Fibroblast of lung (primary cell): ENCODE measurements around the gene ATP10B. TPM values are rescaled to one million over a fixed set of nuclear protein-coding genes. Genes with fewer than 3 reads are reported as not detected.

Experiments used
- DNase-seq, 2 donors: peaks; one replicate each; pipeline versions ENCODE4 v3.0.0 to v3.0.0-alpha.2; 2010; ENCODE audit warnings: low read depth in 2 of 2
- H2AFZ ChIP-seq: 2 replicates; pipeline ENCODE4 v1.5.1; 2012; ENCODE audit warnings: low read length, control low read depth, inconsistent platforms
- H3K27ac ChIP-seq: 2 replicates; pipeline ENCODE4 v1.5.1; 2011; ENCODE audit warnings: low read length, control low read depth; ENCODE audit not compliant: insufficient read depth
- H3K27me3 ChIP-seq: 2 replicates; pipeline ENCODE4 v1.5.1; 2011; ENCODE audit warnings: mild to moderate bottlenecking, low read length; ENCODE audit not compliant: control insufficient read depth, insufficient read depth
- H3K36me3 ChIP-seq: 2 replicates; pipeline ENCODE4 v1.5.1; 2011; ENCODE audit warnings: low read length; ENCODE audit not compliant: control insufficient read depth, insufficient read depth
- H3K4me1 ChIP-seq: 2 replicates; pipeline ENCODE4 v1.5.1; 2011; ENCODE audit warnings: low read length; ENCODE audit not compliant: control insufficient read depth, insufficient read depth; ENCODE audit errors: extremely low read depth
- H3K4me2 ChIP-seq: 2 replicates; pipeline ENCODE4 v1.5.1; 2011; ENCODE audit warnings: low read length, control low read depth; ENCODE audit not compliant: insufficient read depth; ENCODE audit errors: extremely low read depth
- H3K4me3 ChIP-seq, 4 experiments: fragments of 200-600 bp in 1 of 4; sonication (generic) in 1 of 4; replicated peaks in 1 of 4; 2 replicates each; pipeline ENCODE4 v1.5.1; 2011 to 2016; ENCODE audit warnings: low read length in 4 of 4, low read depth in 3 of 4, mild to moderate bottlenecking in 3 of 4, control low read depth in 2 of 4, inconsistent platforms in 1 of 4, mixed read lengths in 1 of 4; ENCODE audit not compliant: insufficient read depth in 1 of 4; ENCODE audit errors: control extremely low read depth in 1 of 4
- H3K79me2 ChIP-seq: 2 replicates; pipeline ENCODE4 v1.5.1; 2012; ENCODE audit warnings: mild to moderate bottlenecking, low read length, inconsistent platforms; ENCODE audit not compliant: control insufficient read depth, insufficient read depth
- H3K9ac ChIP-seq: 2 replicates; pipeline ENCODE4 v1.5.1; 2011; ENCODE audit warnings: mild to moderate bottlenecking, low read length, control low read depth; ENCODE audit not compliant: insufficient read depth
- H3K9me3 ChIP-seq: 2 replicates; pipeline ENCODE4 v1.5.1; 2012; ENCODE audit warnings: low read depth, low read length; ENCODE audit not compliant: control insufficient read depth, insufficient read depth
- H4K20me1 ChIP-seq: 2 replicates; pipeline ENCODE4 v1.5.1; 2011; ENCODE audit warnings: low read length; ENCODE audit not compliant: control insufficient read depth, insufficient read depth; ENCODE audit errors: extremely low read depth
- EZH2 ChIP-seq: IDR thresholded peaks from 2 replicates; pipeline ENCODE4 v1.5.1; 2012; ENCODE audit warnings: low read length, control low read depth, mild to moderate bottlenecking; ENCODE audit errors: missing control alignments
- polyA plus RNA-seq, 2 donors: library from polyadenylated mRNA; depleted of rRNA in 1 of 2; stranded (reverse) in 1 of 2; unstranded in 1 of 2; fragments of >200 nt; gene quantifications; 2 replicates each; pipeline ENCODE4 v1.2.1, GENCODE V29; 2011 to 2012; ENCODE audit warnings: missing spikeins in 1 of 2
- total RNA-seq: library from RNA; depleted of rRNA; stranded (reverse); fragments of >200 nt; gene quantifications from 2 replicates; pipeline ENCODE4 v1.2.1, GENCODE V29; 2014
- TF ChIP-seq, protein P1 (sequence below), 2 donors: IDR thresholded peaks in 1 of 2; conservative IDR thresholded peaks in 1 of 2; 1 replicate in 1 of 2; 2 replicates in 1 of 2; pipeline ENCODE4 v1.5.1; 2011 to 2012; ENCODE audit warnings: low read length in 2 of 2, control low read depth in 1 of 2, inconsistent platforms in 1 of 2, low read depth in 1 of 2, mild to moderate bottlenecking in 1 of 2

ATP10B gene
- total and polyA plus RNA-seq, 2 donors (not counting 1 experiment from before 2014, with no cell fraction given), result not detected

DNA sequence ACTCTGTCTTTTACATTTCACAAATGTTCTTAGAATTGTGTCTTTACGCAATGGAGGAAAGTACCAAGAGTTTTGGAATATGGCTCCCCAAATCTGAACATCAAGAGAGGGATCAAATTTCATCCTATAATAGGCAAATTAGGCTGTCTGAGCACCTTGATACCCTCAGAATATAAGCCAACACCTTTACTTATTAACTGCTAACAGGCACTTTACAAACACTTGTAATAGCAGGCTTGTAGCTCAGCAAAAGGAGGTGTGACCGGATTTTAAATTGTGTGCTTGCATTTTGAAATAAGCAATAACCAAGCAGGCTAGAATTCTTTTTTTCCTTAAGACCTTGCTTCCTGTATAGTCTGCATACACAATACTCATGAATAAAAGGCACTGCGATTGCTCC, 92.0 kb downstream of the ATP10B start:
- Histone ChIP-seq H3K4me1 (no peaks in the 10 kb centered on the region), H3K4me2 (no peak overlapping the region), H3K4me3 (no peak overlapping the region)

GRCh38 chr5:160757194-160757593, 94.8 kb downstream of the ATP10B start:
- Histone ChIP-seq H3K9ac (no peak overlapping the region), H4K20me1 (no peaks in the 10 kb centered on the region), H3K4me3 (no peak overlapping the region), H3K4me2 (no peak overlapping the region), H3K36me3 (no peaks in the 10 kb centered on the region), H3K4me1 (no peaks in the 10 kb centered on the region), H3K79me2 (no peaks in the 10 kb centered on the region), H3K27ac (no peak overlapping the region), H3K9me3 (no peaks in the 10 kb centered on the region), H3K27me3 (no peaks in the 10 kb centered on the region), H2AFZ (no peak overlapping the region)
- no peak for DNase-seq
- TF ChIP-seq, protein P1, sequence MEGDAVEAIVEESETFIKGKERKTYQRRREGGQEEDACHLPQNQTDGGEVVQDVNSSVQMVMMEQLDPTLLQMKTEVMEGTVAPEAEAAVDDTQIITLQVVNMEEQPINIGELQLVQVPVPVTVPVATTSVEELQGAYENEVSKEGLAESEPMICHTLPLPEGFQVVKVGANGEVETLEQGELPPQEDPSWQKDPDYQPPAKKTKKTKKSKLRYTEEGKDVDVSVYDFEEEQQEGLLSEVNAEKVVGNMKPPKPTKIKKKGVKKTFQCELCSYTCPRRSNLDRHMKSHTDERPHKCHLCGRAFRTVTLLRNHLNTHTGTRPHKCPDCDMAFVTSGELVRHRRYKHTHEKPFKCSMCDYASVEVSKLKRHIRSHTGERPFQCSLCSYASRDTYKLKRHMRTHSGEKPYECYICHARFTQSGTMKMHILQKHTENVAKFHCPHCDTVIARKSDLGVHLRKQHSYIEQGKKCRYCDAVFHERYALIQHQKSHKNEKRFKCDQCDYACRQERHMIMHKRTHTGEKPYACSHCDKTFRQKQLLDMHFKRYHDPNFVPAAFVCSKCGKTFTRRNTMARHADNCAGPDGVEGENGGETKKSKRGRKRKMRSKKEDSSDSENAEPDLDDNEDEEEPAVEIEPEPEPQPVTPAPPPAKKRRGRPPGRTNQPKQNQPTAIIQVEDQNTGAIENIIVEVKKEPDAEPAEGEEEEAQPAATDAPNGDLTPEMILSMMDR (conservative IDR thresholded peaks at IDR 0.05 in 1 of 2, IDR thresholded peaks at IDR 0.05 in 1 of 2; ENCODE audit: low read depth in 1 of 2, low read length in 2 of 2), result no peak
- TF ChIP-seq EZH2, result no peak

More for the DNA sequence above, 92.0 kb downstream of the ATP10B start:
- no peak overlapping the region for H3K27ac ChIP-seq
- no peak overlapping the region for H2AFZ ChIP-seq
- DNase-seq, result no peak
- H4K20me1 ChIP-seq, result no peaks in the 10 kb centered on the region
- no peaks in the 10 kb centered on the region for H3K9me3 ChIP-seq
- no peaks in the 10 kb centered on the region for H3K36me3 ChIP-seq
- H3K9ac ChIP-seq, result no peak overlapping the region
- H3K79me2 ChIP-seq, result no peaks in the 10 kb centered on the region
- TF ChIP-seq, protein P1 (conservative IDR thresholded peaks at IDR 0.05 in 1 of 2, IDR thresholded peaks at IDR 0.05 in 1 of 2; ENCODE audit: low read depth in 1 of 2, low read length in 2 of 2), result no peak
- TF ChIP-seq EZH2, result no peak
- H3K27me3 ChIP-seq, result no peaks in the 10 kb centered on the region

- no peak overlapping the region for H3K27ac ChIP-seq
- no peak overlapping the region for H3K4me3 ChIP-seq
- H3K9ac ChIP-seq, result no peak overlapping the region
- no peaks in the 10 kb centered on the region for H4K20me1 ChIP-seq
- H3K79me2 ChIP-seq, result no peaks in the 10 kb centered on the region
- H3K27me3 ChIP-seq, result no peaks in the 10 kb centered on the region
- H3K4me1 ChIP-seq, result no peaks in the 10 kb centered on the region
- TF ChIP-seq EZH2, result no peak
- TF ChIP-seq, protein P1 (conservative IDR thresholded peaks at IDR 0.05 in 1 of 2, IDR thresholded peaks at IDR 0.05 in 1 of 2; ENCODE audit: low read depth in 1 of 2, low read length in 2 of 2), result no peak
- no peak for DNase-seq
- no peaks in the 10 kb centered on the region for H3K36me3 ChIP-seq
- no peaks in the 10 kb centered on the region for H3K9me3 ChIP-seq
- no peak overlapping the region for H3K4me2 ChIP-seq
- H2AFZ ChIP-seq, result no peak overlapping the region
Observed at GRCh38 chr5:160750938-160751657, 100.9 kb downstream of the ATP10B start.
